OCI-LY7 (cell line): ENCODE results near the gene PLD2.

Experiments used
- EZH2phosphoT487 ChIP-seq: fragments of 200-600 bp; sonication (generic); IDR thresholded peaks from 2 replicates; pipeline ENCODE4 v1.6.1; 2018; ENCODE audit warnings: low read depth, borderline replicate concordance, mild to moderate bottlenecking, mixed run types, antibody characterized with exemption, low read length, moderate library complexity, mixed read lengths
- TF ChIP-seq, protein P1 (sequence below): fragments of 200-600 bp; sonication (generic); conservative IDR thresholded peaks from 2 replicates; pipeline ENCODE4 v1.5.1; 2014; ENCODE audit warnings: mild to moderate bottlenecking, antibody characterized with exemption, low read length, moderate library complexity, mixed read lengths

DNA sequence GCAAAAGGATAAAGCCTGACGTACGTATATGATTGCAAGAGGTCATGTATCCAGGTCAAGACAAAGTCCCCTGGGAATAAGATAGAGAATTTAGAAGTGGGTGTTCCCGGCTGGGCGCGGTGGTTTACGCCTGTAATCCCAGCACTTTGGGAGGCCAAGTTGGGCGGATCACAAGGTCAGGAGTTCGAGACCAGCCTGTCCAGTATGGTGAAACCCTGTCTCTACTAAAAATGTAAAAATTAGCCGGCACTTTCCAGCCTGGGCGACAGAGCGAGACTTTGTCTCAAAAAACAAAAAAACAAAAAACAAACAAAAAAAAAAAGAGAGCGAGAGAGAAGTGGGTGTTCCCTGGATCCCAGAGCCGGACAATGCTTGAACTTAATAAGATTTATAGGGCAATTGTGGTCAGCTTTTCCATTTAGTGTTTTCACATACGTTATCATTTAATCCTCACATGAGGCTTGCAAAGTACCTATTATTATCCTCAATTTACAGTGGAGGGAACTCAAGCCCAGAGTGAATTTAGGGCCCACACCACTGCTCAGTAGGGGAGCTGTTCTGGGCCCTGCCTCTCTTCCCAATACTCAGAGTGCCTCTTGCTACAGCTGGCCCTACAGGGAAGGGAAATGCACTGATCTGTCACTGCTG lies 18.7 kb upstream of the PLD2 start:
- TF ChIP-seq, protein P1, sequence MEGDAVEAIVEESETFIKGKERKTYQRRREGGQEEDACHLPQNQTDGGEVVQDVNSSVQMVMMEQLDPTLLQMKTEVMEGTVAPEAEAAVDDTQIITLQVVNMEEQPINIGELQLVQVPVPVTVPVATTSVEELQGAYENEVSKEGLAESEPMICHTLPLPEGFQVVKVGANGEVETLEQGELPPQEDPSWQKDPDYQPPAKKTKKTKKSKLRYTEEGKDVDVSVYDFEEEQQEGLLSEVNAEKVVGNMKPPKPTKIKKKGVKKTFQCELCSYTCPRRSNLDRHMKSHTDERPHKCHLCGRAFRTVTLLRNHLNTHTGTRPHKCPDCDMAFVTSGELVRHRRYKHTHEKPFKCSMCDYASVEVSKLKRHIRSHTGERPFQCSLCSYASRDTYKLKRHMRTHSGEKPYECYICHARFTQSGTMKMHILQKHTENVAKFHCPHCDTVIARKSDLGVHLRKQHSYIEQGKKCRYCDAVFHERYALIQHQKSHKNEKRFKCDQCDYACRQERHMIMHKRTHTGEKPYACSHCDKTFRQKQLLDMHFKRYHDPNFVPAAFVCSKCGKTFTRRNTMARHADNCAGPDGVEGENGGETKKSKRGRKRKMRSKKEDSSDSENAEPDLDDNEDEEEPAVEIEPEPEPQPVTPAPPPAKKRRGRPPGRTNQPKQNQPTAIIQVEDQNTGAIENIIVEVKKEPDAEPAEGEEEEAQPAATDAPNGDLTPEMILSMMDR, result no peak
- no peak for TF ChIP-seq EZH2phosphoT487
